Adrenal gland (tissue), 5 donors: ENCODE data around the gene NCOA6.

ENCODE experiments used
- POLR2A ChIP-seq, 2 donors: fragments of 450-650 bp; IDR thresholded peaks; one replicate each; pipeline ENCODE4 v1.6.1; 2017; ENCODE audit warnings: antibody characterized with exemption in 2 of 2, mild to moderate bottlenecking in 2 of 2, moderate library complexity in 1 of 2
- TF ChIP-seq, protein P1 (sequence below), 6 experiments: fragments of 450-650 bp in 4 of 6; fragments of 200-600 bp in 2 of 6; sonication (generic) in 1 of 6; IDR thresholded peaks; 1 replicate in 5 of 6; 2 replicates in 1 of 6; pipeline versions ENCODE4 v1.5.1 to v1.8.0; 2016 to 2021; ENCODE audit warnings: antibody characterized with exemption in 6 of 6, mild to moderate bottlenecking in 2 of 6, moderate library complexity in 1 of 6
- donor health status: DM: no; HTN: no; CAD: no.

DNA sequence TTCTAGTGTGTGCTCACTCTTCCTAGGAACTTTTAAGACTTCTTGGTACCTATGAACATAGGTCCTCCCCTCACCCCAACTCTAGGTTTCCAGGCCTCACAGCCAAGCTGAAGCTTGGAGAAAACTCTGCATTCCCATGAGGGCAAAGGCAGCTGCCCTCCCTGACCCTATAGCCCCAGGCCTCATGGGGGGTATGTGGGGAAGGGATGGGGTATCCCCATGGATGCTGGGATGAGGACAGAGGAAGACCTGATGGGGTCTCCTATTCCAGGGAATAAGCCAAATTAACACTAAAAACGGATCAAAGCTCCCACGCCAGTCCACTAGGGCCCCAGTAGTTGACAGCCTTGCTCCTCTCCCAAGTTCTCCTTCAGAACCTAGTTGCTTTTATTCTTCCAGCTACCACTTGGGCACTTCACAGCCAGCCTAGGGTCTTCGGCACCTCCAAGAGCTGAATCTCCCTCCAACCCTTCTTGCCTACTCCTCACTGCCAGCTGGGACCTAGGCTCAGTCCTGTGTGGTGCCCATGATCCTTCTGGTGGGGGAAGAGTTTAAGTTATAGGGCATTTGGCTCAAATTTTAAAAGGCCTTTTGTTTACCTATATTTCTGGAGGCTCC, 113.5 kb downstream of the NCOA6 start:
- TF ChIP-seq, protein P1, sequence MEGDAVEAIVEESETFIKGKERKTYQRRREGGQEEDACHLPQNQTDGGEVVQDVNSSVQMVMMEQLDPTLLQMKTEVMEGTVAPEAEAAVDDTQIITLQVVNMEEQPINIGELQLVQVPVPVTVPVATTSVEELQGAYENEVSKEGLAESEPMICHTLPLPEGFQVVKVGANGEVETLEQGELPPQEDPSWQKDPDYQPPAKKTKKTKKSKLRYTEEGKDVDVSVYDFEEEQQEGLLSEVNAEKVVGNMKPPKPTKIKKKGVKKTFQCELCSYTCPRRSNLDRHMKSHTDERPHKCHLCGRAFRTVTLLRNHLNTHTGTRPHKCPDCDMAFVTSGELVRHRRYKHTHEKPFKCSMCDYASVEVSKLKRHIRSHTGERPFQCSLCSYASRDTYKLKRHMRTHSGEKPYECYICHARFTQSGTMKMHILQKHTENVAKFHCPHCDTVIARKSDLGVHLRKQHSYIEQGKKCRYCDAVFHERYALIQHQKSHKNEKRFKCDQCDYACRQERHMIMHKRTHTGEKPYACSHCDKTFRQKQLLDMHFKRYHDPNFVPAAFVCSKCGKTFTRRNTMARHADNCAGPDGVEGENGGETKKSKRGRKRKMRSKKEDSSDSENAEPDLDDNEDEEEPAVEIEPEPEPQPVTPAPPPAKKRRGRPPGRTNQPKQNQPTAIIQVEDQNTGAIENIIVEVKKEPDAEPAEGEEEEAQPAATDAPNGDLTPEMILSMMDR (IDR thresholded peaks at IDR 0.05): no peak
- TF ChIP-seq POLR2A (IDR thresholded peaks at IDR 0.05): no peak
